Activated naive CD8-positive, alpha-beta T cell treated with anti-CD3 and anti-CD28 coated beads, Interleukin-2, amount 10 ng/mL, durations not matched to agents 7 days and 5 days (primary cell): ENCODE measurements around the gene VAV3. TPM values are rescaled to one million over a fixed set of nuclear protein-coding genes. Genes with fewer than 3 reads are reported as not detected.

Experiments used
- ATAC-seq: fragments of 150-1000 bp; cut with Tn5 transposase; one replicate; pipeline ENCODE4 v1.10.0; 2021; ENCODE audit warnings: low read depth, moderate library complexity
- POLR2A ChIA-PET: fragments of 350-600 bp; sonication (Branson Sonifier 250); formaldehyde crosslinking; loops from one replicate; lab custom pipeline; 2021; ENCODE audit warnings: antibody characterized with exemption; lab: Charles Lee
- DNase-seq: peaks from one replicate; pipeline ENCODE4 v3.0.0; 2021
- H3K27ac Mint-ChIP-seq: one replicate; pipeline ENCODE4 v1.8.0; 2022; ENCODE audit warnings: mild to moderate bottlenecking, mixed read lengths
- H3K27me3 Mint-ChIP-seq: one replicate; pipeline ENCODE4 v1.8.0; 2022; ENCODE audit warnings: mild to moderate bottlenecking, moderate library complexity, mixed read lengths
- H3K36me3 Mint-ChIP-seq: one replicate; pipeline ENCODE4 v1.8.0; 2021; ENCODE audit warnings: mild to moderate bottlenecking, mixed read lengths
- H3K4me1 Mint-ChIP-seq: one replicate; pipeline ENCODE4 v1.8.0; 2021; ENCODE audit warnings: mixed read lengths
- H3K4me3 Mint-ChIP-seq: one replicate; pipeline ENCODE4 v1.8.0; 2022; ENCODE audit warnings: mild to moderate bottlenecking, moderate library complexity, mixed read lengths
- H3K9me3 Mint-ChIP-seq: one replicate; pipeline ENCODE4 v1.8.0; 2021; ENCODE audit warnings: mixed read lengths
- total RNA-seq, 2 experiments: library from RNA; stranded (reverse); gene quantifications; one replicate each; pipeline ENCODE4 v1.2.3, GENCODE V29; 2021

The VAV3 gene
- total RNA-seq, 2 experiments from 2014 or later, result 6.9 to 7.8 TPM

- Mint-ChIP-seq H3K36me3 (peaks cover 8% of the 10 kb centered on the region), H3K27ac (no peak overlapping the region), H3K4me3 (no peak overlapping the region), H3K27me3 (no peaks in the 10 kb centered on the region), H3K4me1 (no peaks in the 10 kb centered on the region), H3K9me3 (peaks cover 4% of the 10 kb centered on the region)
- POLR2A ChIA-PET, result no interaction called here
- DNase-seq (no peak), ATAC-seq (no peak)
Measured at GRCh38 chr1:107690491-107690890, 274.5 kb downstream of the VAV3 start.

- POLR2A ChIA-PET, result no interaction called here
- H3K4me3 Mint-ChIP-seq, result no peak overlapping the region
- H3K9me3 Mint-ChIP-seq, result peaks cover 3% of the 10 kb centered on the region
- H3K27ac Mint-ChIP-seq, result no peak overlapping the region
- no peak for DNase-seq
- H3K36me3 Mint-ChIP-seq, result peaks cover 6% of the 10 kb centered on the region
- H3K27me3 Mint-ChIP-seq, result no peaks in the 10 kb centered on the region
- ATAC-seq, result no peak
- no peaks in the 10 kb centered on the region for H3K4me1 Mint-ChIP-seq
Measured at GRCh38 chr1:107689733-107690132, 275.2 kb downstream of the VAV3 start.

DNA sequence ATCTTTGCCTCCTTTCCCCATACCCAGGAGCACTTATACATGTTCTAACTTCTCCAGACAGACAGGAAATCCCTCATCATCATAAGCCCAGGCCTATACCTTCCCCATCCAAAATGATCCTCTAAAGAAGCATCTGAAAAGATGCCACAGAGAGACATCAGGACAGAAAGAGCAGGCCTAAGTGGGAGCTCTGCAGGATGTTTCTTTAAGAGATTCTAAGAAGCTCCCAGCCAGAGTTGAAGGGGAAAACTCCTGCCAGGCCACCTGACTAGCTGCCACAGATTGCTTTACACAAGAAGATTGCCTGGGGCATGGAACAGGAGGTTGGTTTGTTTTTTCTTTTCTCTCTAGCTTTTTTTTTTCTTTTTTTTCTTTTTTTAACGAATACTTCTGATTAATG, 275.8 kb downstream of the VAV3 start:
- peaks cover 1% of the 10 kb centered on the region for H3K9me3 Mint-ChIP-seq
- peaks cover 6% of the 10 kb centered on the region for H3K36me3 Mint-ChIP-seq
- no peaks in the 10 kb centered on the region for H3K4me1 Mint-ChIP-seq
- POLR2A ChIA-PET, result no interaction called here
- DNase-seq (no peak), ATAC-seq (no peak)
- H3K27me3 Mint-ChIP-seq, result no peaks in the 10 kb centered on the region
- H3K4me3 Mint-ChIP-seq, result no peak overlapping the region
- H3K27ac Mint-ChIP-seq, result no peak overlapping the region

DNA sequence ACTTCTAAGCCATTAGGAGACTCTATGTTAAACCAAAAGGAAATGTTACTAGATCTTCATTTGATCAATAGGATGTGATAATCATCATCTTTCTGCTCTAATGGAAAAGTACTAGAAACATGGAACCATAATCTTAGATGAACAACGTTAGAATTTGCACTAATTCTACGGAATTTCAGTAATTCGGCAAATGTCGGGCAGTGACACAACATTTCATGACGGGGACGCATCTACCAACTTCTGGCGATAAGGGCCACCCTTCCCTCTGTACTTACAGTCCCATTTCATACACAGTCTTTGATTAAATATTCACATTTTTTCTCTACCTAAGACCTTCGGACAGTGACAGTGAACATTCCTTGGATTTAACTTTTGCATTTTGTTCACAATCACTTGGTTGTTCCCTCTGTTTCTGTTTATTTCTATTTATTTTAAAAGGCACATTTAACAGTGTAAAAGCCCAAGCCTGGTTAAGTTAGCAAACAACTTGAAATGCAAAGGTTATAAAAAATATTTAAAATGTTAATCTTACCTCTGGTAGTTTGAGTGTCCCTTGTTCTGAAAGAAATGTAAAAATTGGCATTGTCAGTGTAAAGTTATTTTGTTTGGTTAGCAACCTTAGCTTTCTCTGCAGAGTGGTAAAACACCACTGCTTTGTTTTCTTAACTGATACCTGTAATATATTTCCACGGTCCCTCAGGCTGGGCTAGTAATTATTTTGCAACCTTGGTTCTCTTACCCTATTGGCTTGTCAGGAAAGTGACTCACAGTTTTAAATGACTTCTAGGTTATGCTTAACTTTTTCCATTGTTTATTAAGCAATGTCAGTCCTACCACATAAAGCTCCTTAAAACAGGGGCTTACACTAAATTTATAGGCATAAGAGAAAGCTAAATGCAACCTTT, 276.9 kb downstream of the VAV3 start:
- peaks cover 6% of the 10 kb centered on the region for H3K36me3 Mint-ChIP-seq
- peaks cover 1% of the 10 kb centered on the region for H3K9me3 Mint-ChIP-seq
- no peak overlapping the region for H3K4me3 Mint-ChIP-seq
- H3K4me1 Mint-ChIP-seq, result no peaks in the 10 kb centered on the region
- H3K27me3 Mint-ChIP-seq, result no peaks in the 10 kb centered on the region
- POLR2A ChIA-PET, result no interaction called here
- DNase-seq (no peak), ATAC-seq (no peak)
- H3K27ac Mint-ChIP-seq, result no peak overlapping the region

DNA sequence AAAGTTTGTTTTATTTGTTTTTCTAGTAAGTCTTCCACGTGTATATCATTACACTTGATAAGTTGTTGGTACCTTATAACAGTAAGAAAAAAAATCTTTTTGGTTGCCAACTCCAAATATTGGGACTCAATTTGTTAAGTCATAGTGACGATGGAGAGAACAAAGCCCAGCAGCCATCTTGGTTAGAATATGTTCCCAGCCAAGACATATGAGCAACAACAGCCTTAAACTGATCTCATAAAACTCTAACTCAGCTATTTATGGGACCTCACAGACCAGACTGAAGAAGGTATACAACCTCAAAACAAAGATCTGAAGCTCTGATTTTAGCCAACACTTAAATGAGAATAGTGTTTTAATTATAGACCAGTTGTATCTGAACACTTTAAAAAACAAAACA, 281.3 kb downstream of the VAV3 start:
- H3K27me3 Mint-ChIP-seq, result no peaks in the 10 kb centered on the region
- no peak for ATAC-seq
- POLR2A ChIA-PET, result no interaction called here
- no peaks in the 10 kb centered on the region for H3K9me3 Mint-ChIP-seq
- H3K4me3 Mint-ChIP-seq, result no peak overlapping the region
- H3K27ac Mint-ChIP-seq, result no peak overlapping the region
- H3K36me3 Mint-ChIP-seq, result no peaks in the 10 kb centered on the region
- no peaks in the 10 kb centered on the region for H3K4me1 Mint-ChIP-seq
- DNase-seq, result no peak

DNA sequence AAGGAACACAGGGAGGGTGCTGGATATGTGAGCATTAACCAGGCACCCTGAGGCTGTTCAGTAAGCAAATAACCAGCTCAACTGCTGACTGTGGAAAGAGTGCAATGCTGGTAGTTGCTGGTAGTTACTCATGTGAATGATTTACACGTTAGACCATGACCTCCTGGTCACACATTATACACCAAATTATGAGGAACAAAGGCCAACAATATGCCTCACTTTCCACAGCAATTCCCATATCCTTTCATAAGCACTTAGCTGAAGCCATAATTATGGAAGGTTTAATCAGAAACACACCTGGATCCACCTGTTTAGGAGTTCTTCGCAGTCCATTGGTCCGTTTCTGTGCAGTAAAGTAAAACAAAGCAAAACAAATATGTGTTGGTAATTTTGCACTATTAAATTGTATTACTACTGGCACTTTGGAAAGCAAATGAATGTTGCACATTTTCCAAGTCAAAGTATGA, 281.8 kb downstream of the VAV3 start:
- H3K4me3 Mint-ChIP-seq, result no peak overlapping the region
- H3K4me1 Mint-ChIP-seq, result no peaks in the 10 kb centered on the region
- H3K27ac Mint-ChIP-seq, result no peak overlapping the region
- POLR2A ChIA-PET, result no interaction called here
- DNase-seq (no peak), ATAC-seq (no peak)
- H3K9me3 Mint-ChIP-seq, result no peaks in the 10 kb centered on the region
- H3K27me3 Mint-ChIP-seq, result no peaks in the 10 kb centered on the region
- no peaks in the 10 kb centered on the region for H3K36me3 Mint-ChIP-seq

DNA sequence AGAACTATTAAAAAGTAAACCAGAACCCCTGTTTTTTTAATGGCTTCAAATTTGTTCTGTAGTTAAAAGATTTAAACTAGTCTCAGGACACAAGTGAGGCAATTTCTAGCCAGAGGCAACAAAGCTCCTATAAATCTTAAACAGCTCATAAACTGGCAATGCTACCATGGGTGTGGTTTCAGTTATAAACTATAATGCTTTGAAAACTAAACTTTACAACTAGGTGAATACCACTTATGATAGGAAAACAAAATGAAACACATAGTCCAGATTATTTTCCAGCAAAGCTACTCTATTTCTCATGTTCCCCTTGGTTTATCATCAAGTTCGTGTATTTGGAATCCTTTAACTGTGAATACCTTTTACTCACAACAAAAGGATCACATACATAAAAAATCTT, 282.5 kb downstream of the VAV3 start:
- H3K27me3 Mint-ChIP-seq, result no peaks in the 10 kb centered on the region
- no peaks in the 10 kb centered on the region for H3K36me3 Mint-ChIP-seq
- H3K27ac Mint-ChIP-seq, result no peak overlapping the region
- H3K9me3 Mint-ChIP-seq, result no peaks in the 10 kb centered on the region
- H3K4me3 Mint-ChIP-seq, result no peak overlapping the region
- ATAC-seq, result no peak
- POLR2A ChIA-PET, result no interaction called here
- H3K4me1 Mint-ChIP-seq, result no peaks in the 10 kb centered on the region
- no peak for DNase-seq

GRCh38 chr1:107681001-107681479, 283.9 kb downstream of the VAV3 start:
- no peak for ATAC-seq
- POLR2A ChIA-PET, result no interaction called here
- Mint-ChIP-seq H3K27ac (no peak overlapping the region), H3K4me1 (no peaks in the 10 kb centered on the region), H3K9me3 (no peaks in the 10 kb centered on the region), H3K4me3 (no peak overlapping the region), H3K36me3 (no peaks in the 10 kb centered on the region), H3K27me3 (no peaks in the 10 kb centered on the region)
- DNase-seq, result no peak

- no peak overlapping the region for H3K4me3 Mint-ChIP-seq
- no peak for ATAC-seq
- POLR2A ChIA-PET, result no interaction called here
Measured at GRCh38 chr1:107680579-107680985, 284.4 kb downstream of the VAV3 start.

DNA sequence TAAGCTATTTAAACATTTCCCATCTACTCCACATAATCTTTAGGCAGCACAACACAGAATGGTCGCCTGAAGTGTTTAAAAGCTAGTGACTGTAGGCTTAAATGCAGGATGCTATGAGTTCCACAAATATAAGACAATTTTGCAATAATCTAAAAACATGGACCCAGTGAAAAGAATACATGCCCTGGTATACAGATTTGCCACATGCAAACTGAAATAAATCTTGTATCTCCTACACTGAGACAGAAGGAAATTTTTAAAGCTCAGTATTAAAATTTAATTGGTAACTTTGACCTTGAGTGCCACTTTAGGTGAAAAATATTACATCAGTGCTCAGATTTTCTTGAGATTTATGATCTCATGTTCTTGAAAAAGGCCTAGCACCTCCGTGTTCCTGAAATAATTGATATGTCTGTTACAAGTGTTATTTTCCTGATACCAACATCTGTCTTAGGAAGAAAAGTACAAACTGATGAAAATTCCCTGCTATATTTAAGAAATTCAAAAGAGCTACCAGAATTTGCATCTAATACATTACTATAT, 285.5 kb downstream of the VAV3 start:
- Mint-ChIP-seq H3K9me3 (peaks cover 5% of the 10 kb centered on the region), H3K4me3 (no peak overlapping the region), H3K27me3 (no peaks in the 10 kb centered on the region), H3K36me3 (no peaks in the 10 kb centered on the region), H3K27ac (no peak overlapping the region), H3K4me1 (no peaks in the 10 kb centered on the region)
- ATAC-seq (no peak), DNase-seq (no peak)
- POLR2A ChIA-PET, result no interaction called here

More at GRCh38 chr1:107680579-107680985, 284.4 kb downstream of the VAV3 start:
- Mint-ChIP-seq H3K4me1 (no peaks in the 10 kb centered on the region), H3K36me3 (no peaks in the 10 kb centered on the region), H3K27me3 (no peaks in the 10 kb centered on the region), H3K9me3 (no peaks in the 10 kb centered on the region), H3K27ac (no peak overlapping the region)
- no peak for DNase-seq

DNA sequence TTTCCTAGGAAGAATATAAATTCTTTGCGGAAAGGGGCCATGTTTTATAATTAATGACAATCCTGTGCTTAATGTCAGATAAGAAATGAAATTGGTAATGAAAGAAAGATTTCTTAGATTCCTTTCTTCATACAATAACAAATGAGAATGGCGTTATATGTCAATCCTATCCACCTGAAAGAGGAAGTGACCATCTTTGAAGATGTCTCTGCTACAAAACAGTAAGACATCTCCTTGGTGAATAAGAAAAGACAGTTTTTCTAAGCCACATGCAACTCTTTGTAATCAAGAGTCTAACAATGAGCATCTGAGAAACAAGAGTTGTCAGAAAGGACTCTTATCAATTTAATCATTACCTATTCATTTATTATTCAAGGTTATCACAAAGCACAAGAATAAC, 286.0 kb downstream of the VAV3 start:
- Mint-ChIP-seq H3K4me3 (no peak overlapping the region), H3K27me3 (no peaks in the 10 kb centered on the region), H3K4me1 (no peaks in the 10 kb centered on the region), H3K9me3 (peaks cover 5% of the 10 kb centered on the region), H3K27ac (no peak overlapping the region), H3K36me3 (no peaks in the 10 kb centered on the region)
- POLR2A ChIA-PET, result no interaction called here
- ATAC-seq (no peak), DNase-seq (no peak)

DNA sequence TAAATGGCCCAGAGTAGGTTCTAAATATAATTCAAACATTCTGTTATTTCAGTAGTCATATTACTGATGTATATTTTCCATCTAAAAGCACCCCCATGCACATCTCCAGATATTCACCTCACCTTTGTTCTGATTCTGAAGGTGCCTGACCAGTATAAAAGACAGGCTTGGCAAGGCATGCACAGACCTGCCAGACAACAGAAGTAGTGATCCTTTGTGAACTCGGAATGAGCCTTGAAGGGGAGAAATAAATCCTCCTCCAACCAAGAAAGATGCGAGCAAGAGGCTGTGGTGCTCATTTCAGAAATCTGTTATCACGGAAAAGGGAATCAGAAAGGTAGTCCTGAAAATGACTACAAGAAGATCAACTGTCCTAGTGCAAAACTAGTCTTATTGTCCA, 287.3 kb downstream of the VAV3 start:
- H3K4me3 Mint-ChIP-seq, result no peak overlapping the region
- no peak for ATAC-seq
- H3K27ac Mint-ChIP-seq, result no peak overlapping the region
- H3K27me3 Mint-ChIP-seq, result no peaks in the 10 kb centered on the region
- peaks cover 5% of the 10 kb centered on the region for H3K9me3 Mint-ChIP-seq
- H3K4me1 Mint-ChIP-seq, result no peaks in the 10 kb centered on the region
- POLR2A ChIA-PET, result no interaction called here
- H3K36me3 Mint-ChIP-seq, result no peaks in the 10 kb centered on the region
- DNase-seq, result no peak

DNA sequence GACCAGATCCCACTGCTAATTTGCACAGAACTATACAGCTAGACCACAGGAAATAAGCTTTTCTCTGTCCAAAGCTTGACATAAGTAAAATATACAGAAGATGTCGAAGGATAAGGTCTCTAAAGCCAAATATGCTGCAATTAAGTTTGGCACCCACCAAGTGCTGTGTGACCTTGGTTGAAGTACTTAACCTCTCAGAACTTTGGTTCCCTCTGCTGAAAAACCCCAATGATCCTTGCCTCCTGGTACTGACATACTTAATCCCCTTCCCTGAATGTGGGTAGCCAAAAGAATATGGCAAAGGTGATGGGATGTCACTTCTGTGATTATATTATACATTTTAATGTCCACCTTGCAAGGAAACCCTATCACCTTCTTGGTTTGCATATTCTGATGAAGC, 290.5 kb downstream of the VAV3 start:
- ATAC-seq, result no peak

GRCh38 chr1:107673006-107673405, 292.0 kb downstream of the VAV3 start:
- Mint-ChIP-seq H3K4me1 (no peaks in the 10 kb centered on the region), H3K27ac (no peak overlapping the region), H3K27me3 (no peaks in the 10 kb centered on the region), H3K36me3 (no peaks in the 10 kb centered on the region), H3K9me3 (peaks cover 5% of the 10 kb centered on the region), H3K4me3 (no peak overlapping the region)
- POLR2A ChIA-PET, result no interaction called here
- ATAC-seq (no peak), DNase-seq (no peak)

More for the DNA sequence above, 290.5 kb downstream of the VAV3 start:
- Mint-ChIP-seq H3K9me3 (peaks cover 5% of the 10 kb centered on the region), H3K4me1 (no peaks in the 10 kb centered on the region), H3K27ac (no peak overlapping the region), H3K4me3 (no peak overlapping the region), H3K36me3 (no peaks in the 10 kb centered on the region), H3K27me3 (no peaks in the 10 kb centered on the region)
- DNase-seq, result no peak
- POLR2A ChIA-PET, result no interaction called here
